Measurements from ENCODE around the gene CHAT. TPM values are rescaled to one million over a fixed set of nuclear protein-coding genes. Genes with fewer than 3 reads are reported as not detected.

Gene CHAT
- total and polyA plus RNA-seq, 10 donors: not detected

- peaks cover 0 to 18% (median 0%) of the 10 kb centered on the region in 7 donors for H3K27me3 ChIP-seq (replicated peaks in 1 of 7)
- no peak overlapping the region for H3K27ac ChIP-seq
- no peaks in the 10 kb centered on the region for H3K36me3 ChIP-seq
- H3K9me3 ChIP-seq: peaks cover 0 to 13% (median 0%) of the 10 kb centered on the region in 8 donors
- WGBS, 5 donors: 53 to 77% (median 59%) methylated on average over 3 of the region's 3 CpGs
- no peak overlapping the region for H3K4me3 ChIP-seq
- intact Hi-C loops (cut with DNase I; ENCODE audit: low total_unique reads): no loop called here
- no peaks in the 10 kb centered on the region for H3K4me1 ChIP-seq
- TF ChIP-seq POLR2A (IDR thresholded peaks at IDR 0.05) (no peak), POLR2AphosphoS5 (IDR thresholded peaks at IDR 0.05) (no peak)
- DNase-seq: no peak
Measured at GRCh38 chr10:49569031-49569631, 44.7 kb upstream of the CHAT start.

GRCh38 chr10:49571388-49571787 is 42.4 kb upstream of the CHAT start:
- no peak for DNase-seq
- H3K4me3 ChIP-seq: no peak overlapping the region
- peaks cover 0 to 13% (median 0%) of the 10 kb centered on the region in 8 donors for H3K9me3 ChIP-seq
- H3K27ac ChIP-seq: no peak overlapping the region
- TF ChIP-seq POLR2AphosphoS5 (IDR thresholded peaks at IDR 0.05) (no peak), CTCF (IDR thresholded peaks at IDR 0.05 in 8 of 11, conservative IDR thresholded peaks at IDR 0.05 in 3 of 11) (no peak), POLR2A (IDR thresholded peaks at IDR 0.05) (no peak)
- WGBS, 5 donors: 45 to 64% (median 55%) methylated on average over 2 of the region's 2 CpGs
- H3K4me1 ChIP-seq: no peaks in the 10 kb centered on the region
- no peaks in the 10 kb centered on the region for H3K36me3 ChIP-seq
- H3K27me3 ChIP-seq (replicated peaks in 1 of 7): peaks cover 0 to 8% (median 0%) of the 10 kb centered on the region in 7 donors
- intact Hi-C loops (cut with DNase I; ENCODE audit: low total_unique reads): no loop called here

GRCh38 chr10:49572594-49573114 is 41.2 kb upstream of the CHAT start:
- H3K27ac ChIP-seq: no peak overlapping the region
- peaks cover 0 to 8% (median 0%) of the 10 kb centered on the region in 7 donors for H3K27me3 ChIP-seq (replicated peaks in 1 of 7)
- TF ChIP-seq CTCF (IDR thresholded peaks at IDR 0.05 in 8 of 11, conservative IDR thresholded peaks at IDR 0.05 in 3 of 11): no peak
- TF ChIP-seq POLR2A (IDR thresholded peaks at IDR 0.05): no peak
- no peak for TF ChIP-seq POLR2AphosphoS5 (IDR thresholded peaks at IDR 0.05)
- intact Hi-C loops (cut with DNase I; ENCODE audit: low total_unique reads): no loop called here
- peaks cover 0 to 5% (median 0%) of the 10 kb centered on the region in 8 donors for H3K9me3 ChIP-seq
- no peak for DNase-seq
- H3K36me3 ChIP-seq: no peaks in the 10 kb centered on the region
- H3K4me1 ChIP-seq: no peaks in the 10 kb centered on the region
- H3K4me3 ChIP-seq: peak overlapping the region in 2 of 8 donors; percentile 10 to 34
- WGBS, 5 donors: 65 to 79% (median 74%) methylated on average over 4 to 9 of the region's 9 CpGs

GRCh38 chr10:49575489-49576072 is 38.3 kb upstream of the CHAT start:
- intact Hi-C loops (cut with DNase I; ENCODE audit: low total_unique reads): no loop called here
- no peak for TF ChIP-seq POLR2AphosphoS5 (IDR thresholded peaks at IDR 0.05)
- no peak for TF ChIP-seq CTCF (IDR thresholded peaks at IDR 0.05 in 8 of 11, conservative IDR thresholded peaks at IDR 0.05 in 3 of 11)
- no peak for TF ChIP-seq POLR2A (IDR thresholded peaks at IDR 0.05)
- 83 to 86% (median 85%) methylated on average over 11 of the region's 11 CpGs for WGBS, 5 donors

More at GRCh38 chr10:49575489-49576072, 38.3 kb upstream of the CHAT start:
- Histone ChIP-seq H3K36me3 (no peaks in the 10 kb centered on the region), H3K4me1 (no peaks in the 10 kb centered on the region), H3K27ac (no peak overlapping the region), H3K9me3 (no peaks in the 10 kb centered on the region), H3K27me3 (replicated peaks in 1 of 7) (peaks cover 0 to 8% (median 0%) of the 10 kb centered on the region in 7 donors), H3K4me3 (no peak overlapping the region)
- no peak for DNase-seq

All from spleen (tissue), 11 donors.